NCI-H226 (cell line): Measurements from ENCODE around the gene ZBTB32.
"Not testable (repeated sequence)": the region's sequence is repeated elsewhere in the genome, so short reads cannot be mapped to it uniquely, and the experiment has no call there.

Experiments
- DNase-seq: peaks from one replicate; pipeline ENCODE4 v3.0.0-alpha.2; 2015

The ZBTB32 gene

GRCh38 chr19:35722461-35722860 is 18.1 kb downstream of the ZBTB32 start:
- no peak for DNase-seq

- DNase-seq = no peak
These were observed 18.5 kb downstream of the ZBTB32 start for GRCh38 chr19:35722897-35723296.

- DNase-seq = no peak
These were observed 19.3 kb downstream of the ZBTB32 start for GRCh38 chr19:35723671-35724070.

- not testable (repeated sequence) for DNase-seq
These were observed 19.8 kb downstream of the ZBTB32 start for GRCh38 chr19:35724132-35724531.

GRCh38 chr19:35724560-35724959 is 20.2 kb downstream of the ZBTB32 start:
- no peak for DNase-seq

- DNase-seq = no peak
These were observed 21.0 kb downstream of the ZBTB32 start for GRCh38 chr19:35725216-35725861.

- DNase-seq = no peak
These were observed 22.9 kb downstream of the ZBTB32 start for GRCh38 chr19:35727053-35727955.

- DNase-seq = no peak
These were observed 23.8 kb downstream of the ZBTB32 start for GRCh38 chr19:35727956-35728706.

- DNase-seq = no peak
These were observed 24.7 kb downstream of the ZBTB32 start for GRCh38 chr19:35729021-35729420.

- no peak for DNase-seq
These were observed 25.4 kb downstream of the ZBTB32 start for GRCh38 chr19:35729763-35730162.

GRCh38 chr19:35730326-35730725 is 26.0 kb downstream of the ZBTB32 start:
- no peak for DNase-seq

GRCh38 chr19:35731353-35731752 is 27.0 kb downstream of the ZBTB32 start:
- DNase-seq = no peak

GRCh38 chr19:35731779-35732405 is 27.5 kb downstream of the ZBTB32 start:
- no peak for DNase-seq

GRCh38 chr19:35732540-35733179 is 28.3 kb downstream of the ZBTB32 start:
- no peak for DNase-seq

- no peak for DNase-seq
These were observed 29.1 kb downstream of the ZBTB32 start for GRCh38 chr19:35733180-35734125.

- DNase-seq = no peak
These were observed 29.9 kb downstream of the ZBTB32 start for GRCh38 chr19:35734273-35734672.

GRCh38 chr19:35734889-35735288 is 30.5 kb downstream of the ZBTB32 start:
- no peak for DNase-seq

GRCh38 chr19:35736913-35737886 is 32.8 kb downstream of the ZBTB32 start:
- DNase-seq = no peak

- no peak for DNase-seq
These were observed 33.9 kb downstream of the ZBTB32 start for GRCh38 chr19:35738021-35738886.
